Thoracic aorta (tissue), 2 donors: ENCODE measurements around the gene ABHD16B. TPM values are rescaled to one million over a fixed set of nuclear protein-coding genes. Genes with fewer than 3 reads are reported as not detected.
A peak's percentile ranks its signal among the peaks of the same experiment; 100 is the strongest.
"Not testable (repeated sequence)": the region's sequence is repeated elsewhere in the genome, so short reads cannot be mapped to it uniquely, and the experiment has no call there.

Experiments used
- ATAC-seq: fragments of 150-250 bp; one replicate; pipeline ENCODE4 v1.8.0; 2017; ENCODE audit warnings: low read depth; ENCODE audit not compliant: insufficient number of reproducible peaks, low FRiP score
- DNase-seq: peaks from one replicate; pipeline ENCODE4 v3.0.0-alpha.2; 2020; ENCODE audit warnings: low spot score
- H3K27ac ChIP-seq, 2 donors: fragments of 200-600 bp; sonication (generic); 1 replicate in 1 of 2; 2 replicates in 1 of 2; pipeline ENCODE4 v1.5.1; 2016; ENCODE audit warnings: mild to moderate bottlenecking in 2 of 2, moderate library complexity in 2 of 2
- H3K27me3 ChIP-seq: fragments of 200-600 bp; sonication (generic); replicated peaks from 2 replicates; pipeline ENCODE4 v1.6.0; 2016; ENCODE audit warnings: mild to moderate bottlenecking; ENCODE audit not compliant: insufficient read depth
- H3K36me3 ChIP-seq: fragments of 200-600 bp; sonication (generic); one replicate; pipeline ENCODE4 v1.5.1; 2016
- H3K4me1 ChIP-seq, 2 donors: fragments of 200-600 bp; sonication (generic); 1 replicate in 1 of 2; 2 replicates in 1 of 2; pipeline versions ENCODE4 v1.5.1 to v1.6.0; 2016; ENCODE audit warnings: low read depth in 2 of 2, mild to moderate bottlenecking in 1 of 2; ENCODE audit not compliant: control insufficient read depth in 1 of 2
- H3K4me3 ChIP-seq: fragments of 200-600 bp; sonication (generic); 2 replicates; pipeline ENCODE4 v1.5.1; 2016; ENCODE audit warnings: mild to moderate bottlenecking
- H3K9me3 ChIP-seq: fragments of 200-600 bp; sonication (generic); 2 replicates; pipeline ENCODE4 v1.5.1; 2016
- CTCF ChIP-seq: fragments of 200-600 bp; sonication (generic); IDR thresholded peaks from one replicate; pipeline ENCODE4 v1.5.1; 2019; ENCODE audit warnings: antibody characterized with exemption
- total RNA-seq, 2 donors: library from RNA; depleted of rRNA; stranded (reverse); fragments of >200 nt; gene quantifications; one replicate each; pipeline versions ENCODE4 v1.1.0 to v1.2.3, GENCODE V29; 2016

The ABHD16B gene
- total RNA-seq, 2 donors from 2014 or later: not detected

DNA sequence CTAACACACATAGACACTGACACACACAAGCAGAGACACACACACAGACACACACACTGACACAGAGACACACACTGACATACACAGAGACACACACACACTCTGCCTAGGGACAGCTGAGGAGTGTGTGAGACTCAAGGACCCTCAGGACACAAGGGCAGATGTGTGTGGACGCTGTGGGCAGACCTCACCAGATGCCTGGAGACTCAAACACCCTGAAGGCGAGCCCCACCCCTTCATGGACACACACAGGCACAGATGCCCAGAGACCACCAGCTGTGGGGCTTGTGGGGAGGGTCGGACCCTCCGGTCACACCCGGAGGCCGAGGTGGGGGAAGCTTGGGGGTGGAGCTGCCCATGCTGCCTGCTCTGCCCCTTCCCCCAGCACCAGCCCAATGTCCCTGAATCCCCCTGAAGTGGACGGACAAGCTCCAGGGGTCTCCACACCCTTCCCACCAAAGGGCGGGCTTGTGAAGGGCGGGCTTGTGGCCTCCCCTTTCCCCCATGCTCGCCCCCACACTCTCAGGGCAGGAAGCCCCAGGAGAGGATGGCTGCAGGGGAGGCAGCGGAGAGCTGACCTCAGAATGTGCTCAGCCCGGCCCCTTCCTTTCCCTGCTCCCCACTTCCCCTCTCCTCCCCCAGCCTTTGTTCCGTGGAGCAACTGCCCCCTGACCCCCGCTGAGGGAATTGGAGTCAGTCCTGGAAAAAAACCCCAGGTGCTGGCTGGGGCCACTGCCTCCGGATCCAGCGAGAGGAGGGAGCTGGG is 13.9 kb upstream of the ABHD16B start:
- no peaks in the 10 kb centered on the region for H3K36me3 ChIP-seq
- peaks cover 5 to 12% of the 10 kb centered on the region in 2 donors for H3K4me1 ChIP-seq
- peaks cover 3% of the 10 kb centered on the region for H3K27me3 ChIP-seq
- no peak for DNase-seq
- H3K9me3 ChIP-seq: no peaks in the 10 kb centered on the region
- no peak for ATAC-seq
- H3K27ac ChIP-seq: no peak overlapping the region
- H3K4me3 ChIP-seq: no peak overlapping the region
- TF ChIP-seq CTCF: no peak

DNA sequence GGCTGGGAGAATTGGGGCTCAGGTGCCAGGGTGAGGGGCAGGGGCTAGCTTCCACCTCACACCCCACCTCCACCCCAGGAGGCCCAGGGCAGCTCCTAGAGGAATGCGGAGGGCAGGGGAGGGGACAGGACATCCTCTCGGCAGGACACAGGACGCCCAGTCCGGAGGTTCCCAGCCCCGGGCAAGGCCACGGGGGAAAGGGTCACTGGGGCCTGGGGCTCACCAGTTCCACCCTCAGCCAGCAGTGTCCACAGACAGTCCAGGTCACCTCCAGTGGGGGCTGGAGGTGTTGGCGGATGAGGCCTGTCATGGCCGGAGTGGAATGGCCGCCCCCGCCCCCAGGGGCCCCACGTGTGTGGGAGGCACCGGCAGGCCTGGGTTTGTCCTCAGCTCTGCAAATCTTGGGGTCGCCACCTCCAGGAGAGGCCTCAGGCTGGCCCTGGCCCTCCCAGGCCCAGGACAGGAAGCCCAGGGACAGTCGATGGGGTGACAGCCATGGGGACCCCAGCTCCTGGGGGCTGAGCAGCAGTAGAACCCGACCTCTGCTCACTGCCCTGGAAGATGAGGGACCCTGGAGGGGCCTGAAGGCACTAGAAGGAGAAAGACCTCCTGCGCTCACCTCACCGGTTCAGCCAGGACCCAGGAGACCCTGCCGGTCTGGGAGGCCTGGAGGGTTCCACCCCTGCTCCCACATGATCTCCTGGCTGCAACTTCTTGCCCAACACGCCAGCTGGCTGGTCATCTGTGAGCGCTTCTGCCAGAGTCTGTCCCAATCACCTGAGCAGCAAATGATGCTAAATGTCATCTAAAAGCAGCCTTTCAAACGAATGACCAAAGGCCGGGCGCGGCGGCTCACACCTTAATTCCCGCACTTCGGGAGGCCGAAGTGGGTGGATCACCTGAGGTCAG is 13.0 kb upstream of the ABHD16B start:
- no peak for DNase-seq
- H3K4me1 ChIP-seq: peaks cover 5 to 12% of the 10 kb centered on the region in 2 donors
- no peak for ATAC-seq
- no peak overlapping the region for H3K27ac ChIP-seq
- no peaks in the 10 kb centered on the region for H3K36me3 ChIP-seq
- no peak overlapping the region for H3K4me3 ChIP-seq
- no peak for TF ChIP-seq CTCF
- no peaks in the 10 kb centered on the region for H3K9me3 ChIP-seq
- peaks cover 3% of the 10 kb centered on the region for H3K27me3 ChIP-seq

DNA sequence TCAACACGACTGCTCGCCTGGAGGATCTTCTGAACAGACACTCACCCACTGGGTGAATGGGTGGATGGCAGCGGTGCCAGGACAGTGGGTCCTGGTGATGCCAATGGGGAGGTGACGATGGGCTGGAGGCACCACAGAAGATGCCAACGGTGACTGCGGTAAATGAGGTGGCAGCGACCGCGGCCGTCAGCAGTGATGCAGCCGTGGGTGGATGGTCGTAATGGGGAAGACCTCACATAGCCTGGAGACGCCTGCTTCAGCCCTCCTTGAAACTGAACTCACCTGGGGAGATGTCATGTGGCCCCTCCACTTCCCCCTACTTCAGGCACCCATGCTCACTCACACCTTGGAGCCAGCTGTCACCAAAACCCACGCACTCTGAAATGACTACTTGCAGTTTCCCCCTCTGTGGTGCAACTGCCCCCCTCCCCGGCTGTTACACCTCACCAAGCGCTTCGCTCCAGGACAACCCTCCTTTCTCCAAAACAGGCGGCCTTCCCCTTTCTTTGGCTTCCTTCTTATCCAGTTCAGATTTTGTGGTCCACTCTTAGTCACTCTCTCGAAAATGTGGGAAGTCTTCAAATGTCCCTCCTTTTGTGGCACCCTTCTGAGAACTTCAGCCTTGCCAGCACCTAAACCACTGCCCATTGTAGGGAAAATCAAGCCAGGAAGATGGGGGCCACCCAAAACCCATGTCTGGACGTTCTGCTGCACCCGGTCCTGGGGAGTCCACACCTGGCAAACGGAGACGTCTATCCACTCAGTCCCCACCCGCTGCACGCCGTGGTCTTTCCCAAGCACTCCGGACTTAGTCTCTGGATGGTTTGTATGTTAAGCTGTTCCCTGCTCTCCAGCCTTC is 10.4 kb upstream of the ABHD16B start:
- H3K27ac ChIP-seq: no peak overlapping the region
- no peaks in the 10 kb centered on the region for H3K27me3 ChIP-seq
- H3K36me3 ChIP-seq: no peaks in the 10 kb centered on the region
- peaks cover 20 to 33% of the 10 kb centered on the region in 2 donors for H3K4me1 ChIP-seq
- no peak overlapping the region for H3K4me3 ChIP-seq
- no peak for ATAC-seq
- no peaks in the 10 kb centered on the region for H3K9me3 ChIP-seq
- no peak for DNase-seq
- no peak for TF ChIP-seq CTCF

DNA sequence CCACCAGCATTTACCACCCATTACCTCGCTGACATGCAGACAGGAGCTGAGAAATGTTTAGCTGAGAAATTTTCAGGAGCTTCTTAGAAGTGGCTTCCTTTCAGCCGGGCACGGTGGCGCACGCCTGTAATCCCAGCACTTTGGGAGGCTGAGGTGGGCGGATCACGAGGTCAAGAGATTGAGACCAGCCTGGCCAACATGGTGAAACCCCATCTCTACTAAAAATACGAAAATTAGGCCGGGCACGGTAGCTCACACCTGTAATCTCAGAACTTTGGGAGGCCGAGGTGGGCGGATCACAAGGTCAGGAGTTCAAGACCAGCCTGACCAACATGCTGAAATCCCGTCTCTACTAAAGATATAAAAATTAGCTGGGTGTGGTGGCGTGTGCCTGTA is 9.8 kb upstream of the ABHD16B start:
- H3K27ac ChIP-seq, DNase-seq, H3K36me3 ChIP-seq, ATAC-seq, H3K9me3 ChIP-seq, H3K4me3 ChIP-seq, H3K27me3 ChIP-seq: not testable (repeated sequence)
- peaks cover 16 to 27% of the 10 kb centered on the region in 2 donors for H3K4me1 ChIP-seq

DNA sequence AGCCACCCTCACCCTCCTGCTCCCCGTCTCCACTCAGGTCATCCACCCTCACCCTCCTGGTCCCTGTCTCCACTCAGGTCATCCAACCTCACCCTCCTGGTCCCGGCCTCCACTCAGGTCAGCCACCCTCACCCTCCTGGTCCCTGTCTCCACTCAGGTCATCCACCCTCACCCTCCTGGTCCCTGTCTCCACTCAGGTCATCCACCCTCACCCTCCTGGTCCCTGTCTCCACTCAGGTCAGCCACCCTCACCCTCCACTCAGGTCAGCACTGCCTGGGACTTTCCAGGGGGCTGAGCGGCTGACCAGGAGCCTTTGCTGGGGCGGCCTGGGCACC is 7.6 kb upstream of the ABHD16B start:
- H3K27me3 ChIP-seq: not testable (repeated sequence)

More for the DNA sequence above, 7.6 kb upstream of the ABHD16B start:
- H3K9me3 ChIP-seq, ATAC-seq, DNase-seq, H3K4me3 ChIP-seq, H3K36me3 ChIP-seq: not testable (repeated sequence)
- H3K27ac ChIP-seq: peak overlapping the region in 1 of 2 donors; percentile 38
- H3K4me1 ChIP-seq: peaks cover 22 to 32% of the 10 kb centered on the region in 2 donors
